Trophoblast cell (in vitro differentiated cells and primary cell): Measurements from ENCODE around the gene ASTN2.

ENCODE experiments used
- DNase-seq, 2 donors: peaks; one replicate each; pipeline ENCODE4 v3.0.0-alpha.2; 2016
- H2AFZ ChIP-seq: 2 replicates; pipeline ENCODE4 v1.6.1; 2013; ENCODE audit warnings: low read length, moderate library complexity, mild to moderate bottlenecking; ENCODE audit not compliant: insufficient read depth, poor library complexity
- H2AK5ac ChIP-seq: 2 replicates; pipeline ENCODE4 v1.6.1; 2013; ENCODE audit warnings: mild to moderate bottlenecking, low read length
- H2BK120ac ChIP-seq: 2 replicates; pipeline ENCODE4 v1.6.1; 2013; ENCODE audit warnings: low read length, mild to moderate bottlenecking, moderate library complexity; ENCODE audit not compliant: insufficient read depth, poor library complexity
- H2BK12ac ChIP-seq: 2 replicates; pipeline ENCODE4 v1.6.1; 2013; ENCODE audit warnings: mild to moderate bottlenecking, low read length, moderate library complexity
- H2BK5ac ChIP-seq: 2 replicates; pipeline ENCODE4 v1.6.1; 2013; ENCODE audit warnings: low read length, low read depth, moderate library complexity, mild to moderate bottlenecking; ENCODE audit not compliant: poor library complexity
- H3K14ac ChIP-seq: 2 replicates; pipeline ENCODE4 v1.6.1; 2013; ENCODE audit warnings: mild to moderate bottlenecking, low read length
- H3K18ac ChIP-seq: 2 replicates; pipeline ENCODE4 v1.6.1; 2013; ENCODE audit warnings: mild to moderate bottlenecking, low read length
- H3K23ac ChIP-seq: 2 replicates; pipeline ENCODE4 v1.6.1; 2013; ENCODE audit warnings: low read length
- H3K27ac ChIP-seq: 2 replicates; pipeline ENCODE4 v1.5.1; 2013; ENCODE audit warnings: low read depth, mild to moderate bottlenecking, inconsistent platforms, low read length, moderate library complexity
- H3K27me3 ChIP-seq: 2 replicates; pipeline ENCODE4 v1.6.1; 2013; ENCODE audit warnings: inconsistent platforms, mild to moderate bottlenecking, low read length, moderate library complexity; ENCODE audit not compliant: insufficient read depth
- H3K36me3 ChIP-seq, 2 experiments: 1 replicate in 1 of 2; 2 replicates in 1 of 2; pipeline ENCODE4 v1.6.1; 2013; ENCODE audit warnings: low read length in 2 of 2, mild to moderate bottlenecking in 2 of 2, moderate library complexity in 1 of 2; ENCODE audit not compliant: insufficient read depth in 2 of 2, control insufficient read depth in 1 of 2
- H3K4ac ChIP-seq: 2 replicates; pipeline ENCODE4 v1.6.1; 2013; ENCODE audit warnings: low read depth, mild to moderate bottlenecking, low read length, moderate library complexity
- H3K4me1 ChIP-seq, 2 experiments: 1 replicate in 1 of 2; 2 replicates in 1 of 2; pipeline ENCODE4 v1.6.1; 2013; ENCODE audit warnings: low read length in 2 of 2, mild to moderate bottlenecking in 2 of 2, moderate library complexity in 1 of 2; ENCODE audit not compliant: insufficient read depth in 2 of 2, control insufficient read depth in 1 of 2
- H3K4me2 ChIP-seq: 2 replicates; pipeline ENCODE4 v1.6.1; 2013; ENCODE audit warnings: inconsistent platforms, mild to moderate bottlenecking, low read length, moderate library complexity
- H3K4me3 ChIP-seq: 2 replicates; pipeline ENCODE4 v1.5.1; 2013; ENCODE audit warnings: mild to moderate bottlenecking, low read depth, low read length, inconsistent platforms
- H3K79me1 ChIP-seq: one replicate; pipeline ENCODE4 v1.6.1; 2013; ENCODE audit warnings: low read length
- H3K79me2 ChIP-seq: 2 replicates; pipeline ENCODE4 v1.6.1; 2013; ENCODE audit warnings: low read length, mild to moderate bottlenecking; ENCODE audit not compliant: control insufficient read depth, insufficient read depth, poor library complexity
- H3K9ac ChIP-seq: 2 replicates; pipeline ENCODE4 v1.6.1; 2013; ENCODE audit warnings: mild to moderate bottlenecking, low read length
- H3K9me3 ChIP-seq: 2 replicates; pipeline ENCODE4 v1.6.1; 2013; ENCODE audit warnings: low read depth, mild to moderate bottlenecking, control low read depth, inconsistent platforms, low read length; ENCODE audit not compliant: insufficient read depth
- H4K12ac ChIP-seq: 2 replicates; pipeline ENCODE4 v1.6.1; 2013; ENCODE audit warnings: low read depth, mild to moderate bottlenecking, low read length, moderate library complexity
- H4K8ac ChIP-seq: 2 replicates; pipeline ENCODE4 v1.6.1; 2013; ENCODE audit warnings: low read depth, mild to moderate bottlenecking, low read length, moderate library complexity
- H4K91ac ChIP-seq: one replicate; pipeline ENCODE4 v1.6.1; 2013; ENCODE audit warnings: low read depth, mild to moderate bottlenecking, low read length, moderate library complexity
- WGBS: extraction: QIAGEN DNeasy Blood & Tissue Kit; methylation state at CpG from one replicate; pipeline ENCODE4 v1.1.7; 2013; ENCODE audit warnings: missing lambda C conversion rate; ENCODE audit not compliant: insufficient read length, insufficient coverage; ENCODE audit errors: extremely low coverage; 5-methylcytosine and 5-hydroxymethylcytosine counted together

The ASTN2 gene

GRCh38 chr9:117060963-117061362 lies 353.9 kb downstream of the ASTN2 start:
- H3K9ac ChIP-seq = no peak overlapping the region
- no peak overlapping the region for H3K4me2 ChIP-seq
- no peaks in the 10 kb centered on the region for H3K9me3 ChIP-seq
- no peak overlapping the region for H2BK120ac ChIP-seq
- H3K79me1 ChIP-seq = no peaks in the 10 kb centered on the region
- no peak overlapping the region for H4K12ac ChIP-seq
- no peak overlapping the region for H2AFZ ChIP-seq
- H3K27me3 ChIP-seq = no peaks in the 10 kb centered on the region
- no peaks in the 10 kb centered on the region for H3K36me3 ChIP-seq
- H2AK5ac ChIP-seq = no peak overlapping the region
- no peak overlapping the region for H2BK12ac ChIP-seq
- no peaks in the 10 kb centered on the region for H3K79me2 ChIP-seq
- no peak overlapping the region for H2BK5ac ChIP-seq
- no peak overlapping the region for H3K23ac ChIP-seq
- no peak for DNase-seq
- H3K18ac ChIP-seq = no peak overlapping the region
- no peak overlapping the region for H4K91ac ChIP-seq
- H3K4ac ChIP-seq = no peak overlapping the region
- H3K27ac ChIP-seq = no peak overlapping the region
- no peak overlapping the region for H4K8ac ChIP-seq
- H3K14ac ChIP-seq = no peak overlapping the region
- no peaks in the 10 kb centered on the region for H3K4me1 ChIP-seq
- H3K4me3 ChIP-seq = no peak overlapping the region

- Histone ChIP-seq H2AFZ (no peak overlapping the region), H3K4ac (no peak overlapping the region), H4K91ac (no peak overlapping the region), H3K4me2 (no peak overlapping the region), H2BK5ac (no peak overlapping the region), H3K36me3 (no peaks in the 10 kb centered on the region), H3K18ac (no peak overlapping the region), H2AK5ac (no peak overlapping the region), H3K23ac (no peak overlapping the region), H3K9me3 (no peaks in the 10 kb centered on the region), H3K27ac (no peak overlapping the region), H3K4me1 (no peaks in the 10 kb centered on the region), H2BK12ac (no peak overlapping the region), H3K27me3 (no peaks in the 10 kb centered on the region), H4K12ac (no peak overlapping the region), H3K79me1 (no peaks in the 10 kb centered on the region), H4K8ac (no peak overlapping the region), H3K9ac (no peak overlapping the region), H3K79me2 (no peaks in the 10 kb centered on the region), H2BK120ac (no peak overlapping the region), H3K14ac (no peak overlapping the region), H3K4me3 (no peak overlapping the region)
- no peak for DNase-seq
- no CpG with 5 or more reads among the region's 3 CpGs for WGBS
Measured at GRCh38 chr9:117050007-117050406, 364.9 kb downstream of the ASTN2 start.

GRCh38 chr9:117046666-117047327 lies 368.1 kb downstream of the ASTN2 start:
- H3K79me2 ChIP-seq = no peaks in the 10 kb centered on the region
- H3K4me1 ChIP-seq = no peaks in the 10 kb centered on the region
- no peak overlapping the region for H2BK5ac ChIP-seq
- no peaks in the 10 kb centered on the region for H3K79me1 ChIP-seq
- H4K8ac ChIP-seq = no peak overlapping the region
- H3K14ac ChIP-seq = no peak overlapping the region
- no peak overlapping the region for H3K4me2 ChIP-seq
- H2AFZ ChIP-seq = no peak overlapping the region
- no peak overlapping the region for H3K18ac ChIP-seq
- DNase-seq = peak in 1 of 2 donors; percentile 57
- H4K91ac ChIP-seq = no peak overlapping the region
- no peak overlapping the region for H3K4me3 ChIP-seq
- H3K4ac ChIP-seq = no peak overlapping the region
- no peak overlapping the region for H3K9ac ChIP-seq
- H3K36me3 ChIP-seq = no peaks in the 10 kb centered on the region
- H3K27ac ChIP-seq = no peak overlapping the region
- H3K27me3 ChIP-seq = no peaks in the 10 kb centered on the region
- H3K9me3 ChIP-seq = no peaks in the 10 kb centered on the region
- H4K12ac ChIP-seq = no peak overlapping the region
- no CpG with 5 or more reads among the region's 3 CpGs for WGBS
- H2AK5ac ChIP-seq = no peak overlapping the region
- H3K23ac ChIP-seq = no peak overlapping the region
- H2BK12ac ChIP-seq = no peak overlapping the region
- no peak overlapping the region for H2BK120ac ChIP-seq

GRCh38 chr9:117044241-117044640 lies 370.6 kb downstream of the ASTN2 start:
- Histone ChIP-seq H4K12ac (no peak overlapping the region), H3K4ac (no peak overlapping the region), H3K9ac (no peak overlapping the region), H2BK5ac (no peak overlapping the region), H2BK120ac (no peak overlapping the region), H3K4me1 (no peaks in the 10 kb centered on the region), H3K14ac (no peak overlapping the region), H2AFZ (no peak overlapping the region), H4K91ac (no peak overlapping the region), H3K79me1 (no peaks in the 10 kb centered on the region), H2AK5ac (no peak overlapping the region), H3K27me3 (no peaks in the 10 kb centered on the region), H3K4me3 (no peak overlapping the region), H3K18ac (no peak overlapping the region), H3K23ac (no peak overlapping the region), H3K79me2 (no peaks in the 10 kb centered on the region), H3K27ac (no peak overlapping the region), H3K4me2 (no peak overlapping the region), H3K36me3 (no peaks in the 10 kb centered on the region), H2BK12ac (no peak overlapping the region), H4K8ac (no peak overlapping the region), H3K9me3 (no peaks in the 10 kb centered on the region)
- no CpG with 5 or more reads among the region's 4 CpGs for WGBS
- DNase-seq = no peak
